ES-I3 (cell line): ENCODE data around the gene DNAH11.
A peak's percentile ranks its signal among the peaks of the same experiment; 100 is the strongest.
"Not testable (repeated sequence)": the region's sequence is repeated elsewhere in the genome, so short reads cannot be mapped to it uniquely, and the experiment has no call there.

Experiments
- H3K36me3 ChIP-seq: 2 replicates; pipeline ENCODE4 v1.6.1; 2013; ENCODE audit warnings: mild to moderate bottlenecking, low read length, control low read depth, moderate library complexity; ENCODE audit not compliant: insufficient read depth
- H3K4me1 ChIP-seq: 2 replicates; pipeline ENCODE4 v1.6.1; 2013; ENCODE audit warnings: mild to moderate bottlenecking, control low read depth, low read length; ENCODE audit not compliant: insufficient read depth
- H3K9ac ChIP-seq: 2 replicates; pipeline ENCODE4 v1.6.1; 2013; ENCODE audit warnings: low read depth, mild to moderate bottlenecking, low read length, moderate library complexity
- H3K9me3 ChIP-seq: 2 replicates; pipeline ENCODE4 v1.6.1; 2013; ENCODE audit warnings: mild to moderate bottlenecking, low read length, moderate library complexity; ENCODE audit not compliant: control insufficient read depth, insufficient read depth

DNAH11 gene

DNA sequence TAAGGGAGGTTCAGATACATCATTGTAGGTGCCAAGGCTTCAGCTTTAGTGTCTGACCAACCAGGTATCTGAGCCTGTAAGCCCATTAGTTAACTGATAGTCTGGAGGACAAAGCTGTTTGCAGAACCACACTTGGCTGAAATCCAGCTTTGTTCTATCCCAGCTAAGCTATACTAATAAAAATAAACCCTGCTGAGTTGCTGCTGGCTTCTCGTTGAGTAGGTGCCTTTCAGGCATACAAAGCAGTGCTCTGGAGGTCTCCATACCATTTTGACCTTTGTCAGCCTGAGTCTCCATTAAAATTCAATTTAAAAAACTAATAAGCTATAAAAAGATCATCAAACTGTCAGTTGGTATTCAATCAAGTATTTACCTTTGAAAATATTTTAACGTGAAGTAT is 380.8 kb downstream of the DNAH11 start:
- Histone ChIP-seq H3K9ac (no peak overlapping the region), H3K4me1 (peaks cover 20% of the 10 kb centered on the region), H3K9me3 (no peaks in the 10 kb centered on the region), H3K36me3 (no peaks in the 10 kb centered on the region)

DNA sequence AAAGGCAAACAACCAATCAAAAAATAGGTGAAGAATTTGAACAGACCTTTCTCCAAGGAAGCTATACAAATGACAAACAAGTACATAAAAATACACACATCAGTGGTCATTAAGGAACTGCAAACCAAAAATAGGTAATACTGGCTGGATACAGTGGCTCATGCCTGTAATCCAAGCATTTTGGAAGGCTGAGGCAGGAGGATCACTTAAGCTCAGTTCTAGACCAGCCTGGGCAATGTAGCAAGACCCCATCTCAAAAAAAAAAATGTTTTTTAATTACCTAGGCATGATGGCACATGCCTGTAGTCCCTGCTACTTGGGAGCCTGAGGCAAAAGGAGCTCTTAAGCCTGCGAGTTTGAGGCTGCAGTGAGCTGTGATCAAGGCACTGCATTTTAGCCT is 383.6 kb downstream of the DNAH11 start:
- no peak overlapping the region for H3K9ac ChIP-seq
- H3K4me1 ChIP-seq = peaks cover 20% of the 10 kb centered on the region
- H3K9me3 ChIP-seq = no peaks in the 10 kb centered on the region
- no peaks in the 10 kb centered on the region for H3K36me3 ChIP-seq

DNA sequence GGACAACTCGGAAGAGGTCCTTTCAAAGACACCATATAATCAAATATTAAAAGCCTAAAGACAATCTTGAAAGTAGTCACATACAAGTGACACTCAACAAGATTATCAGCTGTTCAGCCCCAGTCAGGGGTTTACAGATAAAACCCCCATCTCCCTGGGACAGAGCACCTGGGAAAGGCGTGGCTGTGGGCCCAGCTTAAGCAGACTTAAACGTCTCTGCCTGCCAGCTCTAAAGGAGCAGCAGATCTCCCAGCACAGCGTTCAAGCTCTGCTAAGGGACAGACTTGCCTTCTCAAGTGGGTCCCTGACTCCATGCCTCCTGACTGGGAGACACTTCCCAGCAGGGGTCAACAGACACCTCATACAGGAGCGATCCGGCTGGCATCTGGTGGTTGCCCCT is 384.9 kb downstream of the DNAH11 start:
- Histone ChIP-seq H3K36me3 (no peaks in the 10 kb centered on the region), H3K9ac (no peak overlapping the region), H3K9me3 (no peaks in the 10 kb centered on the region), H3K4me1 (peaks cover 20% of the 10 kb centered on the region)

DNA sequence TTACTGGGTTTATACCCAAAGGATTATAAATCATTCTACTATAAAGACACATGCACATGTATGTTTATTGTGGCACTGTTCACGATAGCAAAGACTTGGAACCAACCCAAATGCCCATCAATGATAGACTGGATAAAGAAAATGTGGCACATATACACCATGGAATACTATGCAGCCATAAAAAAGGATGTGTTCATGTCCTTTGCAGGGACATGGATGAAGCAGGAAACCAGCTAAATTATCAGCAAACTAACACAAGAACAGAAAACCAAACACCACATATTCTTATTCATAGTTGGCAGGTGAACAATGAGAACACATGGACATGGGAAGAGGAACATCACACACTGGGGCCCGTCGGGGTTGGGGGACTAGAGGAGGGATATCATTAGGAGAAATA is 390.5 kb downstream of the DNAH11 start:
- not testable (repeated sequence) for H3K9ac ChIP-seq, H3K36me3 ChIP-seq, H3K9me3 ChIP-seq, H3K4me1 ChIP-seq

DNA sequence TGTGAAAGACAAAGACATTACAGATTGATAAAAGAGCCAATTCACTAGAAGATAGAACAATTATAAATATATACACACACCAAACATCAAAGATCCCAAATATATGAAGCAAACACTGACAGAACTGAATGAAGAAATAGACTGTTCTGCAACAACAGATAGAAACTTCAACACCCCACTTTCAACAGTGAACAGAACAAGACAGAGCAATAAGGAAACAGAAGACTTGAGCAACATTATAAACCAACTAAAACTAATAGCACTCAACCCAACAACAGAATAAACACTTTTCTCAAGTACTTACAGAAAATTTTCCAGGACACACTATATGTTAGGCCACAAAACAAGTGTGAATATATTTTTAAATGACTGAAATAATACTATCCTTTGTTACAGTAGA is 392.0 kb downstream of the DNAH11 start:
- Histone ChIP-seq H3K36me3 (no peaks in the 10 kb centered on the region; the same call in 1 of the 2 replicates), H3K9me3 (no peaks in the 10 kb centered on the region), H3K9ac (no peak overlapping the region), H3K4me1 (peaks cover 7% of the 10 kb centered on the region)

DNA sequence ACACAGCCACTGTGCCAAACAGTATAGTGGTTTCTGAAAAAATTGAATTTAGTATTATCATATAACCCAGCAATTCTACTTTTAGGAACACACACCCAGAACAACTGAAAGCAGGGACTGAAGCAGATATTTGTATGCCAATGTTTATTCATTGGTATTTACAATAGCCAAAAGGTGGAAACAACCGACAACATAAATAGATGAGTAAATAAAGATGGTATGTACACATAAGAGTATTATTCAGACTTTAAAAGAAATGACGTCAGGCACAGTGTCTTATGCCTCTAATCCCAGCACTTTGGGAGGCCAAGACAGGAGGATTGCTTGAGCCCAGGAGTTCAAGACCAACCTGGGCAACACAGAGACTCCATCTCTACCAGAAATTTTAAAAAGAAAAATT is 395.6 kb downstream of the DNAH11 start:
- no peaks in the 10 kb centered on the region; the same call in 1 of the 2 replicates for H3K36me3 ChIP-seq
- no peaks in the 10 kb centered on the region for H3K9me3 ChIP-seq
- H3K9ac ChIP-seq = no peak overlapping the region
- peaks cover 40% of the 10 kb centered on the region for H3K4me1 ChIP-seq

DNA sequence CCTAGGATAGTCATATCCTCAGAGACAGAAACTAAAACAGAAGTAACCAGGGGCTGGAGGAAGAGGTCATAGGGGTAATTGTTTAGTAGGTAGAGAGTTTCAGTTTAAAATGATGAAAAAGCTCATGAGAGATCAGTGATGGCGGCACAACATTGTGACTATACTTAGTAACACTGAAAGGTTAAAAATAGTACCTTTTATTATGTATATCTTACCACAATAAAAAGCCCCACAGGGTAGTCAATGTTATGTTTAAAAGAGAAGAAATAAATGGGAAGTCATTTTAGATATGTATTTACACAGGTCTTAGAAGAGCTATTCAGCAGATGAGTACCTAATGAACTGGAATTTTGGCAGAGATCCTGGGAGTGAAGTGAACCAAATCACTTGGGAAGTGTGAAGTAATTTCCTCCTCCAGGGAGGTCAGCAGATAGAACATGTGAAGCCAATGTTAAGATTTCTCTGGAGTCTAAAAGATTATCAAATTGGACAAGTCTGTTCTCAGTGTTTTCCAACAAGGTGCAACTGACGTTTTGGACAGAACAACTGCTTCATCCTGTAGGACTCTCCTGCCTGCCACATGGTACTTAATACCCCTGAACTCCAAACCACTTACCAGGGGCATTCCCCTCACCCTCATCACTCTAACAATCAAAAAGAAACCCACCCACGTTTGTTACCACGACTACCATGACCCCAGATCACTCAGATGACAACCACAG is 396.5 kb downstream of the DNAH11 start:
- peaks cover 44% of the 10 kb centered on the region for H3K4me1 ChIP-seq
- H3K9ac ChIP-seq = no peak overlapping the region
- no peaks in the 10 kb centered on the region for H3K9me3 ChIP-seq
- H3K36me3 ChIP-seq = no peaks in the 10 kb centered on the region; the same call in 1 of the 2 replicates

DNA sequence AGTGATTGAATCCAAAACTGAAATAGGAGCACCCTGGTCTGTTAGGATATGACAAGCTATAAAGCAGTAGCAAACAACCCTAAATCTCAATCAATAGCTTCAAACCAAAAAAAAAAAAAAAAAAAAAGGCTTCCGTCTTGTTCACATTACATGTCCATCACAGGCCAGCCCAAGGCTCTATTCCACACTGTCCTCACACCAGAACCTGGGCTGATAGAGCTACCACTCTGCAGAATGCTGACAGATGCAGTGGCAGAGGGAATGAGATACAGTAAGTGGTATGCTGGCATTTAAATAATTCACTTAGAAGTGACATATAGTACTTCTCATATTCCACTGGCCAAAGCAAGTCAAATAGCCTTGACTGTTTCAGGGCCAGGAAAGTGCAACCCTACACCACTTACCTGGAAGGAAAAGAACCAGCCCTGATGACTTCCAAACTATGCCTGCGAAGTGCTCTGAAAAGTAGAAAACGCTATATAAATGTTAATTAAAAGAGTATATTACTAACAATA is 397.1 kb downstream of the DNAH11 start:
- peaks cover 44% of the 10 kb centered on the region for H3K4me1 ChIP-seq
- H3K9ac ChIP-seq = no peak overlapping the region
- H3K36me3 ChIP-seq = no peaks in the 10 kb centered on the region; the same call in 1 of the 2 replicates
- no peaks in the 10 kb centered on the region for H3K9me3 ChIP-seq

DNA sequence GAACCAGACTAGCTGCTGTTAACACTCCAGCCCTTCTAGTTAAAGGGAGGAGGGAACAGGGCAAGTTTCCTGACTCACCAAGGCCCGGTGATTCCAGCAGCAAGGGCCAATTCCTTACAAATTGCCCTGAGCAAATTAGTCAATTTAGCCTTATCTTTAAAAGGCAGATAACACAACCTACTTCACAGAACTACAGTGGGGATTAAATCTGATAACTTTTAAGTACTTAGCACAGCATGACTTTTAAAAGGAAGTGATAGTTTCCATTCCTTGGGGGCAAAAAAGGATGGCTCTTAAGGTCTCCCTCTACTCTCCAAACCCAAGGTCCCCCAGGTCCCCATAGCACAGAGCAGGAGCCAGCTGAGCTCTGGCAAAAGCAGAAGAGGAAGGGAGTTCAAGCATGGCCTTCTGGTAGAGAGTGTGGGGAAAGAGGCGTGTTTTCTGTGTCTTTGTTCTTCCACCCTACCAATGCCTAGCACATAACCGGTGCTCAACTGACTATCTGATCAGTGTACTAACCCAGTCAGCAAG is 398.8 kb downstream of the DNAH11 start:
- peaks cover 47% of the 10 kb centered on the region for H3K4me1 ChIP-seq
- no peak overlapping the region for H3K9ac ChIP-seq
- no peaks in the 10 kb centered on the region for H3K9me3 ChIP-seq
- no peaks in the 10 kb centered on the region; the same call in 1 of the 2 replicates for H3K36me3 ChIP-seq

DNA sequence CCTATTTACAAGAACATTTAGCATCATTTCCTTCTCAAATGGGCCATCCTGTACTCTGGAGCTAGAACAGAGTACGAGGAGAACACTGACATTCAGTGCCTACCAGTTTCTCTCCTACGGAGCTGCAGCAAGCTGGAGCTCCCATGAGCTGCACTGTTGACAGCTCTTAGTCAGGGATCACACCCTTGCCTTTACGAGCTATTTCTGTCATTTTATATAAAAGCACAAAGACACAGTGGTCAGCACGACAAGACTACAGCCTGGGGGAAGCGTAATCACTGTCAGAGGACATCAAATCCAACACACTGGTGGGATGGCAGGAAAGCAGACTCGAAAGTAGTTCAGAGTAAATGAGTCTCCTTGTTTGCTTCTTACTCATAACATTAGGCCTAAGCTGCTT is 400.1 kb downstream of the DNAH11 start:
- Histone ChIP-seq H3K4me1 (peaks cover 54% of the 10 kb centered on the region), H3K9me3 (no peaks in the 10 kb centered on the region), H3K9ac (no peak overlapping the region), H3K36me3 (no peaks in the 10 kb centered on the region; the same call in 1 of the 2 replicates)

DNA sequence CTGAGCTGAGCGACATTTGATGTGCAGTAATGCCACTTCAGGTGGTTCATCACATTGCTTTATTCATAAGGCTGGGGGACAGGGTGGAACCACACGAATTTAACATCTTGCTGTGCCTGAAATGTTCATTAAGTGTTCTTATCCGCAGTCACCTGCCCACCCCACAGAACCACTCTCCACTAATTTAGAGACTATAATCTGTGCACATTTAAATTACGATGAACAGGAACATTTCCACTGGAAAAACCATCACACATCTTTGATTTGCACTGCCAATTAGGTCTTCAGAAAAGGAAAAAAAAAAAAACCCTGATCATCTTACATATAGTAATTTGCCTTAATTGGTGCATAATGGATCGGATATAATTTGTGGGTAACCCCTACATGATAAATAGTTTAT is 400.6 kb downstream of the DNAH11 start:
- Histone ChIP-seq H3K36me3 (no peaks in the 10 kb centered on the region; the same call in 1 of the 2 replicates), H3K4me1 (peaks cover 54% of the 10 kb centered on the region), H3K9ac (no peak overlapping the region), H3K9me3 (no peaks in the 10 kb centered on the region)

DNA sequence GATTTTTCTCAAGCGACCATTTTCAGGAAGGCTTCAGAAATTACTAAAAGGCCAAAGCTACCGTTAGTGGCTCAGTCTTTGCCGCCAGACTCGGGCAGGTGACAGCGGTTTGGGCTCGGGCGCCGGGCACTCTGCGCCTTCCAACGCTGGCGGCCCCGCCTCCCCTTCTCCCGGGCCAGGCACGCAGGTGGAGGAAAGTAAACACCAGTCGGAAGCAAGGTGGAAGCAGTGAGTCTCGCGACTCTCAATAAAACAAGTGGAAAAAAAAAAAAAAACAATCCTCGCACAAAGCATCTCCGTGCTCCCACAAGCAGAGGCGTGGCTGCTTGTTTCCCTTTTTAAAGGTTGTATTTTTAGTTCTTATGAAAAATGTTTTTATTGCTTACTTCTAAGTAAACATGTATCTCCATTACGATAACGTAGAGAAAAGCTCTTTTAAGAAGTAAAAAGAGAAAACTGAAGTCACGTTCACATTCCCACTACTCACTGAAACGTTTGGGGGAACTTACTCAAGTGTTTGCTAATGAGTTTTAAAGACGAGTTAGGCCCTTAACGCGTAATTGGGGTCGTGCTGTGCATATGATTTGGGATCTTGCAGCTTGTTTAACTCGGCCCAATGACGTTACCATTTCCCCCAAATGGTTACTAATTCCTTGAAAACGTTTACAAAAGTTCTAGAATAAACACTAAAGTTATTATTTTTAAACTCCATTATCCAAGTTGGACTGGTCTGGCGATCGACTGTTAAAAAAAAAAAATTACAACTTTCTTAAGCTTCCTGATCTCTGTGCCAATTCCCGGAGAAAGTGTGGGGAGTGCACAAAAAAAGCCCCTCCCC is 402.0 kb downstream of the DNAH11 start:
- peaks cover 47% of the 10 kb centered on the region for H3K4me1 ChIP-seq
- no peaks in the 10 kb centered on the region for H3K9me3 ChIP-seq
- H3K9ac ChIP-seq = peak overlapping the region; percentile 93

DNA sequence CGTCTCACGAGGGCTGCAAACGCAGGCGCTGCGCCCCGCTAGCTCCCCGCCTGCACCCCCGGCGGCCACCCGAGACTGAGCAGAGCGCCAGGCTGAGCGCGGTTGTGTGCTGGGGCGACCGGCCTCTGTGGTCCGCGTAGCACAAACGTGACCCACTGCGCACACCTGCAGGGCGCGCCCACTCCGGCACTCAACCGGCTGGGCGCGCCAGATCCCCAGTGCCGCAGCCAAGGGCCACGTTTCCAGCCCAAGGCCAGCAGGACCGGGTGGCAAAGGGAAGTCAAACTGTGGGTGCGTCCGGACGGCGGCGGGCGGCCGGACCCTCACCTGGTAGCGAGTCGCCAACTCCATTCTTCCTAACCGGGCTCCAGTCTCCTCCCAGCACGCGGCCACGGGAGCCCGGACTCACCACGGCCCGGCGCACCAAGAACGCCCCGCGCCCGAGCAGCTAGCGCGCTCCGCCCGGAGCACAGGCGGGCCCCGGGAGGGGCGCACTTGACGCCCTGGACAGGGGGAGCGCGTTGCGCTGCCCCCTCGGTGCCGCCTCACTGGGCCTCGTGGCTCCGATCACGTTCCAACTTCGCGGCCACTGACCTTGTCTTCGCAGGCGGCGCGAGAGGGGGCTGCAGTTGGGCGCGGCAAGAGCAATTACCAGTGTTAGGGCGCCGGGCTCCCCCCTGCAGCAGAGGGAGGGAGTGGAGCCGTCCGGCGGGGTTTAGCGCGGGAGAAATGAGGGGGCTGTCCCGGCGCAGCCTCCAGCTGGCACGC is 402.8 kb downstream of the DNAH11 start, which contains the start of gene CDCA7L:
TSS of gene CDCA7L (minus strand) at position 446 of the 768 bp plus-strand sequence. CDS start at position 351, 95 bp downstream.
- Histone ChIP-seq H3K9ac (peak within 1 kb of the TSS; percentile 93), H3K36me3 (no peaks in the 10 kb centered on the region), H3K4me1 (peaks cover 39% of the 10 kb centered on the region), H3K9me3 (no peaks in the 10 kb centered on the region)

More for the DNA sequence above, 402.0 kb downstream of the DNAH11 start:
- no peaks in the 10 kb centered on the region for H3K36me3 ChIP-seq

DNA sequence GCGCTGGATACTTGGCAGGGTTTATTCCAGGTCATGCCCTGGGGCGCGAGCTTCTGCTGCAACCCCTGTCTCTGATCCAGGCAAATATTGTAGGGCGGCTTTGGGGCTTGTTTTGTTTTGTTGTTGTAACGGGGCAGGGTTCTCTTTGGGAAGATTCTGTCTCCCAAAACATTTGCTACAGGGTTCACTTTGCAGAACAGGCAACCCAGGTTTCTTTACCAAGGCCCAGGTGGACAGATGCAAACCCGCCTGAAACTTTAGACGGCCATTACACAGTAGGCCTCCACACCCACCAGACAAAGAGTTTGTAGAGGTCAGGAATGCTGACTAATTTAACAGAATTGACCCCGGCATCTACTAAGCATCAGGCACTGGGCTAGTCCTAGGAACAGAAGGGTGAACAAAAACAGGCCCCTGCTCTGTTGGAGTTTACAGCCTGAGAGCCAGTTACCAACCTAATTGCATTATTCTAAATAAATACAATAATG is 403.4 kb downstream of the DNAH11 start:
- Histone ChIP-seq H3K36me3 (no peaks in the 10 kb centered on the region), H3K9ac (peak overlapping the region; percentile 93; the same call in 1 of the 2 replicates), H3K9me3 (no peaks in the 10 kb centered on the region), H3K4me1 (peaks cover 35% of the 10 kb centered on the region)
